K562 (cell line): Measurements from ENCODE around the gene GRIPAP1. TPM values are rescaled to one million over a fixed set of nuclear protein-coding genes. Genes with fewer than 3 reads are reported as not detected.

Experiments
- ATAC-seq: fragments of 200-7000 bp; cut with Tn5 transposase; 3 replicates; pipeline ENCODE4 v1.9.1; 2020; ENCODE audit warnings: moderate library complexity
- BruUV-seq: library from RNA; stranded (reverse); fragments of 400-500 nt; replicated peaks from 2 replicates; lab custom pipeline; 2021; lab: Mats Ljungman, UMichigan
- CTCF ChIA-PET: fragments of 300-600 bp; formaldehyde crosslinking; extraction: SDS; loops from one replicate; lab custom pipeline; 2021; ENCODE audit warnings: low intra/inter-chr PET ratio; lab: Yijun Ruan, JAX
- POLR2A ChIA-PET: fragments of 300-600, 350-650 bp; sonication (Branson Sonifier 250); formaldehyde crosslinking; extraction: SDS; loops from one replicate; lab custom pipeline; 2021; ENCODE audit warnings: antibody characterized with exemption, inconsistent platforms; lab: Yijun Ruan, JAX
- DNase-seq, 4 experiments: peaks; one replicate each; pipeline versions ENCODE4 v3.0.0 to v3.0.0-alpha.2; 2011 to 2018; ENCODE audit warnings: low spot score in 3 of 4, mixed read lengths in 3 of 4; ENCODE audit errors: extremely low read depth in 1 of 4
- FAIRE-seq: peaks from 2 replicates; lab custom pipeline; 2011; peaks lifted over from hg19 to GRCh38; lab: Jason Lieb, UNC
- H2AFZ ChIP-seq: 2 replicates; pipeline ENCODE4 v1.6.0; 2011; ENCODE audit warnings: low read depth, low read length, control low read depth, inconsistent platforms
- H3K27ac ChIP-seq: fragments of 200-600 bp; 3 replicates; pipeline ENCODE4 v1.8.0; 2011; ENCODE audit warnings: low read depth, mild to moderate bottlenecking, control low read depth, inconsistent platforms, low read length, moderate library complexity, mixed read lengths; ENCODE audit errors: extremely low read depth
- H3K27me3 ChIP-seq, 2 experiments: fragments of 300-600 bp in 1 of 2; 2 replicates in 1 of 2; 3 replicates in 1 of 2; pipeline versions ENCODE4 v1.6.0 to v1.8.0; 2011; ENCODE audit warnings: inconsistent platforms in 2 of 2, low read length in 2 of 2, mild to moderate bottlenecking in 1 of 2, mixed read lengths in 1 of 2, moderate library complexity in 1 of 2; ENCODE audit not compliant: control insufficient read depth in 2 of 2, insufficient read depth in 2 of 2
- H3K36me3 ChIP-seq: fragments of 300-600 bp; 3 replicates; pipeline ENCODE4 v1.8.0; 2011; ENCODE audit warnings: mild to moderate bottlenecking, low read length, inconsistent platforms; ENCODE audit not compliant: control insufficient read depth, insufficient read depth
- H3K4me1 ChIP-seq, 2 experiments: fragments of 200-600 bp in 1 of 2; replicated peaks in 1 of 2; 2 replicates in 1 of 2; 3 replicates in 1 of 2; pipeline versions ENCODE4 v1.5.1 to v1.8.0; 2011; ENCODE audit warnings: inconsistent platforms in 2 of 2, low read length in 2 of 2, mild to moderate bottlenecking in 1 of 2, mixed read lengths in 1 of 2, moderate library complexity in 1 of 2; ENCODE audit not compliant: control insufficient read depth in 2 of 2, insufficient read depth in 2 of 2
- H3K4me2 ChIP-seq: 2 replicates; pipeline ENCODE4 v1.6.1; 2011; ENCODE audit warnings: low read length, control low read depth, inconsistent platforms, mixed read lengths; ENCODE audit not compliant: insufficient read depth
- H3K4me3 ChIP-seq: fragments of 200-600 bp; sonication (generic), shearing (Covaris generic); 2 replicates; pipeline ENCODE4 v1.5.1; 2016; ENCODE audit warnings: control low read depth, inconsistent platforms
- H3K79me2 ChIP-seq: fragments of 200-600 bp; 3 replicates; pipeline ENCODE4 v1.8.0; 2011; ENCODE audit warnings: low read length, inconsistent platforms; ENCODE audit not compliant: control insufficient read depth, insufficient read depth
- H3K9ac ChIP-seq, 2 experiments: 2 replicates each; pipeline versions ENCODE4 v1.6.0 to v1.6.1; 2011; ENCODE audit warnings: low read depth in 2 of 2, low read length in 2 of 2, control low read depth in 1 of 2, inconsistent platforms in 1 of 2, mild to moderate bottlenecking in 1 of 2, mixed read lengths in 1 of 2; ENCODE audit not compliant: insufficient read depth in 1 of 2
- H3K9me1 ChIP-seq: one replicate; pipeline ENCODE4 v1.6.0; 2011; ENCODE audit warnings: inconsistent platforms, mild to moderate bottlenecking, low read length, moderate library complexity; ENCODE audit not compliant: control insufficient read depth, insufficient read depth
- H3K9me3 ChIP-seq: replicated peaks from 2 replicates; pipeline ENCODE4 v1.5.1; 2011; ENCODE audit warnings: low read depth, low read length, inconsistent platforms; ENCODE audit not compliant: control insufficient read depth, insufficient read depth
- H4K20me1 ChIP-seq: replicated peaks from 2 replicates; pipeline ENCODE4 v1.6.1; 2011; ENCODE audit warnings: low read length, inconsistent platforms, mixed read lengths; ENCODE audit not compliant: control insufficient read depth, insufficient read depth
- ASH1L ChIP-seq: fragments of 450-650 bp; IDR thresholded peaks from 2 replicates; pipeline ENCODE4 v1.6.1; 2018; ENCODE audit warnings: borderline replicate concordance, mild to moderate bottlenecking, low read depth; ENCODE audit not compliant: partially characterized antibody
- BRCA1 ChIP-seq, 2 experiments: fragments of 450-650 bp in 1 of 2; sonication (generic) in 1 of 2; formaldehyde crosslinking in 1 of 2; IDR thresholded peaks; 2 replicates each; pipeline versions ENCODE4 v1.5.0 to v1.6.1; 2017 to 2020; ENCODE audit warnings: mild to moderate bottlenecking in 1 of 2, missing genetic modification reagents in 1 of 2
- DIDO1 ChIP-seq: fragments of 450-650 bp; IDR thresholded peaks from 2 replicates; pipeline ENCODE4 v1.6.1; 2016; ENCODE audit warnings: low read depth, missing biosample characterization, missing genetic modification characterization
- ETV6 ChIP-seq, 3 experiments: fragments of 150-350 bp in 1 of 3; sonication (generic) in 1 of 3; formaldehyde crosslinking in 1 of 3; IDR thresholded peaks; 2 replicates each; pipeline versions ENCODE4 v1.6.1 to v1.8.0; 2014 to 2022; ENCODE audit warnings: borderline replicate concordance in 2 of 3, low read depth in 2 of 3, antibody characterized with exemption in 1 of 3, low read length in 1 of 3, mild to moderate bottlenecking in 1 of 3, missing genetic modification reagents in 1 of 3
- HDAC3 ChIP-seq: fragments of 450-650 bp; IDR thresholded peaks from 2 replicates; pipeline ENCODE4 v1.6.1; 2018; ENCODE audit warnings: borderline replicate concordance, mild to moderate bottlenecking, moderate library complexity; ENCODE audit not compliant: partially characterized antibody
- MCM5 ChIP-seq: fragments of 450-650 bp; IDR thresholded peaks from 2 replicates; pipeline ENCODE4 v1.6.1; 2016; ENCODE audit warnings: low read depth
- NBN ChIP-seq: fragments of 450-650 bp; IDR thresholded peaks from 2 replicates; pipeline ENCODE4 v1.6.1; 2016; ENCODE audit warnings: low read depth, mild to moderate bottlenecking
- NFXL1 ChIP-seq: fragments of 450-650 bp; formaldehyde crosslinking; IDR thresholded peaks from 2 replicates; pipeline ENCODE4 v1.4.0; 2021; ENCODE audit warnings: mild to moderate bottlenecking
- ZBTB34 ChIP-seq: fragments of 250-450 bp; sonication (Bioruptor Pico); IDR thresholded peaks from 2 replicates; pipeline ENCODE4 v1.8.0; 2021; ENCODE audit warnings: mild to moderate bottlenecking, moderate library complexity
- ZNF217 ChIP-seq: sonication (generic); formaldehyde crosslinking; IDR thresholded peaks from 2 replicates; pipeline ENCODE4 v1.8.0; 2022; ENCODE audit warnings: mild to moderate bottlenecking, missing genetic modification reagents
- ZNF609 ChIP-seq: sonication (generic); formaldehyde crosslinking; IDR thresholded peaks from 2 replicates; pipeline ENCODE4 v1.8.1; 2023; ENCODE audit warnings: missing genetic modification reagents, mild to moderate bottlenecking, borderline replicate concordance
- ZNF830 ChIP-seq: fragments of 250-450 bp; sonication (Bioruptor Pico); IDR thresholded peaks from 2 replicates; pipeline ENCODE4 v1.5.0; 2021; ENCODE audit warnings: mild to moderate bottlenecking
- ZSCAN32 ChIP-seq: fragments of 450-650 bp; formaldehyde crosslinking; IDR thresholded peaks from 2 replicates; pipeline ENCODE4 v1.4.0; 2020; ENCODE audit warnings: mild to moderate bottlenecking, moderate library complexity
- WGBS: fragments of 100-300 bp; shearing (Covaris generic); methylation state at CpG from one replicate; pipeline ENCODE4 v1.1.6; 2016; ENCODE audit warnings: low coverage, mixed read lengths; ENCODE audit not compliant: insufficient coverage; ENCODE audit errors: missing lambda C conversion rate; 5-methylcytosine and 5-hydroxymethylcytosine counted together
- in situ Hi-C: fragments of 300-500 bp; cut with MboI; formaldehyde crosslinking; loops from 4 replicates; pipeline ENCODE4 v1.15.0; 2018; ENCODE audit warnings: inconsistent platforms, mixed read lengths
- intact Hi-C: fragments of 100-400 bp; cut with micrococcal nuclease; formaldehyde crosslinking; loops from 2 replicates; pipeline ENCODE4 v1.14.2; 2022
- polyA plus RNA-seq, 8 experiments: library from polyadenylated mRNA; depleted of rRNA in 4 of 8; stranded (reverse) in 5 of 8; unstranded in 3 of 8; fragments of >200 nt; fragmentation: Nextera tagmentation in 2 of 8; fragmentation: Illumina TruSeq in 1 of 8; extraction: Ambion mirVana in 2 of 8; extraction: Trizol in 1 of 8; gene quantifications; 2 replicates each; pipeline versions ENCODE4 v1.2.1 to v1.2.3, GENCODE V29; 2011 to 2014; ENCODE audit warnings: inconsistent platforms in 1 of 8, missing spikeins in 1 of 8
- total RNA-seq, 7 experiments: library from RNA; depleted of rRNA in 6 of 7; stranded (reverse); fragments of >200 nt in 6 of 7; fragmentation: Illumina TruSeq in 2 of 7; extraction: Trizol in 2 of 7; gene quantifications; 2 replicates each; pipeline versions ENCODE4 v1.2.1 to v1.2.3, GENCODE V29; 2011 to 2021; ENCODE audit warnings: low replicate concordance in 1 of 7

The GRIPAP1 gene
- total and polyA plus RNA-seq, 9 of the 15 experiments (the other 6 are each of a cell fraction or from before 2014, with no cell fraction given): 4.1 to 41.6 (median 24.0) TPM

- TF ChIP-seq ZNF609 (CRISPR knock-in tag) (no peak), BRCA1 (IDR thresholded peaks at IDR 0.05) (no peak), BRCA1 (CRISPR knock-in tag; IDR thresholded peaks at IDR 0.05) (no peak), NFXL1 (CRISPR knock-in tag) (no peak), ZNF217 (CRISPR knock-in tag) (no peak)
Measured at GRCh38 chrX:48942895-48943294, 59.2 kb downstream of the GRIPAP1 start (continued).

- FAIRE-seq: peak; percentile 90
- Histone ChIP-seq H4K20me1 (no peaks in the 10 kb centered on the region), H3K27me3 (no peaks in the 10 kb centered on the region), H3K4me2 (peak overlapping the region; percentile 30), H3K9me3 (no peaks in the 10 kb centered on the region), H3K27ac (peak overlapping the region; percentile 91), H3K36me3 (peaks cover 59% of the 10 kb centered on the region), H3K9me1 (no peaks in the 10 kb centered on the region), H3K9ac (peak overlapping the region; percentile 60 to 65; a peak in 3 of 4 replicates), H3K4me3 (no peak overlapping the region), H3K4me1 (peaks cover 68 to 84% of the 10 kb centered on the region in 2 experiments), H3K79me2 (peaks cover 95% of the 10 kb centered on the region), H2AFZ (no peak overlapping the region)
- intact Hi-C loops (loop anchor here (5.0 kb wide), 1 partner anchor 138 kb away; the partner anchor contains the start of gene HDAC6), in situ Hi-C loops (no loop called here)
- POLR2A ChIA-PET: interaction anchor here (0.6 to 1.3 kb wide), 5 partner anchors 8 to 215 kb away, joined by 3 to 11 read pairs (median 4); partner anchors contain the start of gene OTUD5
- no TSS peak for BruUV-seq
- 0% methylated on average over 2 of the region's 2 CpGs for WGBS
- ATAC-seq: peak; percentile 73
- CTCF ChIA-PET: interaction anchor here (0.5 kb wide), 1 partner anchor 18 kb away, joined by 3 read pairs; no protein-coding TSS in a partner anchor
- peak; percentile 71 to 93 (median 81) for DNase-seq
- TF ChIP-seq DIDO1 (tag): no peak
- TF ChIP-seq ASH1L: no peak
- no peak for TF ChIP-seq NBN
- TF ChIP-seq ZNF830: no peak
- TF ChIP-seq ETV6 (IDR thresholded peaks at IDR 0.05; ENCODE audit: borderline replicate concordance in 1 of 2, low read depth in 2 of 2, low read length in 1 of 2): no peak
- TF ChIP-seq ETV6 (CRISPR knock-in tag; IDR thresholded peaks at IDR 0.05; ENCODE audit: borderline replicate concordance): no peak
- no peak for TF ChIP-seq MCM5
- 0 out of 2 replicates have a peak, but pooled peaks have one; percentile 23 for TF ChIP-seq ZBTB34 (CRISPR knock-in tag)
- TF ChIP-seq HDAC3: no peak
- no peak for TF ChIP-seq ZSCAN32 (CRISPR knock-in tag)
Measured at GRCh38 chrX:48940404-48940955, 61.6 kb downstream of the GRIPAP1 start.
